ENCODE measurements around the gene CARTPT.

- no peak for TF ChIP-seq POLR2A (IDR thresholded peaks at IDR 0.05)
- TF ChIP-seq CTCF (IDR thresholded peaks at IDR 0.05), result no peak
- TF ChIP-seq POLR2AphosphoS5 (IDR thresholded peaks at IDR 0.05), result no peak
Measured at GRCh38 chr5:71681296-71681695, 37.8 kb upstream of the CARTPT start.
